ENCODE data around the gene NELL2.

NELL2 gene

GRCh38 chr12:44833561-44833960 is 42.6 kb downstream of the NELL2 start:
- H4K12ac ChIP-seq (ENCODE audit: low read depth, low read length), result no peak overlapping the region
- H3K4me1 ChIP-seq (ENCODE audit: control insufficient read depth in 1 of 2, insufficient read depth in 2 of 2, low read length in 2 of 2), result no peaks in the 10 kb centered on the region
- H3K79me1 ChIP-seq (ENCODE audit: low read length), result no peaks in the 10 kb centered on the region
- H3K36me3 ChIP-seq (ENCODE audit: control insufficient read depth in 1 of 2, insufficient read depth in 2 of 2, low read length in 2 of 2), result no peaks in the 10 kb centered on the region
- H3K18ac ChIP-seq (ENCODE audit: low read length), result no peak overlapping the region
- H3K4me3 ChIP-seq (ENCODE audit: low read depth, low read length), result no peak overlapping the region
- H3K27ac ChIP-seq (ENCODE audit: low read depth, low read length), result no peak overlapping the region
- H3K14ac ChIP-seq (ENCODE audit: low read length), result no peak overlapping the region
- WGBS (ENCODE audit: extremely low coverage, insufficient coverage, insufficient read length), result no CpG with 5 or more reads among the region's 5 CpGs
- no peak overlapping the region for H2BK120ac ChIP-seq (ENCODE audit: insufficient read depth, low read length, poor library complexity)
- H4K8ac ChIP-seq (ENCODE audit: low read depth, low read length), result no peak overlapping the region
- H2AFZ ChIP-seq (ENCODE audit: insufficient read depth, low read length, poor library complexity), result no peak overlapping the region
- no peak overlapping the region for H3K4ac ChIP-seq (ENCODE audit: low read depth, low read length)
- no peak overlapping the region for H3K4me2 ChIP-seq (ENCODE audit: low read length)
- H3K9ac ChIP-seq (ENCODE audit: low read length), result no peak overlapping the region
- H2BK5ac ChIP-seq (ENCODE audit: low read depth, low read length, poor library complexity), result no peak overlapping the region
- no peak overlapping the region for H3K23ac ChIP-seq (ENCODE audit: low read length)
- no peak overlapping the region for H2BK12ac ChIP-seq (ENCODE audit: low read length)
- DNase-seq, result no peak
- no peak overlapping the region for H4K91ac ChIP-seq (ENCODE audit: low read depth, low read length)
- no peaks in the 10 kb centered on the region for H3K27me3 ChIP-seq (ENCODE audit: insufficient read depth, low read length)
- no peaks in the 10 kb centered on the region for H3K9me3 ChIP-seq (ENCODE audit: insufficient read depth, low read depth, low read length)
- H3K79me2 ChIP-seq (ENCODE audit: control insufficient read depth, insufficient read depth, low read length, poor library complexity), result no peaks in the 10 kb centered on the region
- no peak overlapping the region for H2AK5ac ChIP-seq (ENCODE audit: low read length)

DNA sequence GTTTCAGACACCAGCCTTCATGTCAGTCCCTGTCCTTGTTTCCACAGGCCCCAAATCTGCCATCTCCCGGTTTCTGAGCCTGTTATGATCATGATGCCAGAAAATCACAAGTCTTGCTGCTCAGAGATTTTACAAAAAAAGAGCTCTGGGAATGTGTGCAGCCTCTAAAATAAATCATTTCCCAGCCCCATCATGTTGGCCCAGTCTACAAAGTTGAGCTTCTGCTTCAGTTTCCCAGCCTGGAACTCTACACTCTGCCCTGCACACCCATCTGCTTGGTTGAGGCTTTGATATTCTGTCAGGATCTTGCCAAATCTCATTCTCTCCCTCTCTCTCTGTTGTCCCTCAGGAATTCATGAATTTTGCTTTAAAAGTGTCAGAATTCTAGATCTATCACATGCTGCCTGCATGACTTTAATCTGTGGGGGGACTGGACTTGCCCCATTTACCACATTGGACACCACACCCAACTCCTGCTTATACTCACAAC is 45.5 kb downstream of the NELL2 start:
- Histone ChIP-seq H3K9ac (ENCODE audit: low read length) (no peak overlapping the region), H2BK120ac (ENCODE audit: insufficient read depth, low read length, poor library complexity) (no peak overlapping the region), H2BK5ac (ENCODE audit: low read depth, low read length, poor library complexity) (no peak overlapping the region), H3K4me1 (ENCODE audit: control insufficient read depth in 1 of 2, insufficient read depth in 2 of 2, low read length in 2 of 2) (no peaks in the 10 kb centered on the region), H3K4ac (ENCODE audit: low read depth, low read length) (no peak overlapping the region), H3K79me2 (ENCODE audit: control insufficient read depth, insufficient read depth, low read length, poor library complexity) (no peaks in the 10 kb centered on the region), H2AK5ac (ENCODE audit: low read length) (no peak overlapping the region), H4K8ac (ENCODE audit: low read depth, low read length) (no peak overlapping the region), H3K18ac (ENCODE audit: low read length) (no peak overlapping the region), H3K79me1 (ENCODE audit: low read length) (no peaks in the 10 kb centered on the region), H3K4me2 (ENCODE audit: low read length) (no peak overlapping the region), H2AFZ (ENCODE audit: insufficient read depth, low read length, poor library complexity) (no peak overlapping the region), H3K36me3 (ENCODE audit: control insufficient read depth in 1 of 2, insufficient read depth in 2 of 2, low read length in 2 of 2) (no peaks in the 10 kb centered on the region), H4K12ac (ENCODE audit: low read depth, low read length) (no peak overlapping the region), H3K23ac (ENCODE audit: low read length) (no peak overlapping the region), H3K9me3 (ENCODE audit: insufficient read depth, low read depth, low read length) (no peaks in the 10 kb centered on the region), H3K27me3 (ENCODE audit: insufficient read depth, low read length) (no peaks in the 10 kb centered on the region), H3K27ac (ENCODE audit: low read depth, low read length) (no peak overlapping the region), H4K91ac (ENCODE audit: low read depth, low read length) (no peak overlapping the region), H3K14ac (ENCODE audit: low read length) (no peak overlapping the region), H2BK12ac (ENCODE audit: low read length) (no peak overlapping the region), H3K4me3 (ENCODE audit: low read depth, low read length) (no peak overlapping the region)
- DNase-seq, result no peak
- WGBS (ENCODE audit: extremely low coverage, insufficient coverage, insufficient read length), result no CpG with 5 or more reads among the region's 1 CpG

- no peaks in the 10 kb centered on the region for H3K79me1 ChIP-seq (ENCODE audit: low read length)
- H3K27me3 ChIP-seq (ENCODE audit: insufficient read depth, low read length), result no peaks in the 10 kb centered on the region
- H2AK5ac ChIP-seq (ENCODE audit: low read length), result no peak overlapping the region
- no peak overlapping the region for H3K23ac ChIP-seq (ENCODE audit: low read length)
- no peak overlapping the region for H3K9ac ChIP-seq (ENCODE audit: low read length)
- no CpG with 5 or more reads among the region's 1 CpG for WGBS (ENCODE audit: extremely low coverage, insufficient coverage, insufficient read length)
- no peak overlapping the region for H3K4ac ChIP-seq (ENCODE audit: low read depth, low read length)
- no peak overlapping the region for H4K12ac ChIP-seq (ENCODE audit: low read depth, low read length)
- no peak overlapping the region for H2BK5ac ChIP-seq (ENCODE audit: low read depth, low read length, poor library complexity)
- no peak overlapping the region for H3K14ac ChIP-seq (ENCODE audit: low read length)
- DNase-seq, result no peak
- no peak overlapping the region for H4K8ac ChIP-seq (ENCODE audit: low read depth, low read length)
- H4K91ac ChIP-seq (ENCODE audit: low read depth, low read length), result no peak overlapping the region
- H2BK120ac ChIP-seq (ENCODE audit: insufficient read depth, low read length, poor library complexity), result no peak overlapping the region
- H3K79me2 ChIP-seq (ENCODE audit: control insufficient read depth, insufficient read depth, low read length, poor library complexity), result no peaks in the 10 kb centered on the region
- H3K36me3 ChIP-seq (ENCODE audit: control insufficient read depth in 1 of 2, insufficient read depth in 2 of 2, low read length in 2 of 2), result no peaks in the 10 kb centered on the region
- no peak overlapping the region for H2AFZ ChIP-seq (ENCODE audit: insufficient read depth, low read length, poor library complexity)
- no peak overlapping the region for H3K4me3 ChIP-seq (ENCODE audit: low read depth, low read length)
- H3K4me1 ChIP-seq (ENCODE audit: control insufficient read depth in 1 of 2, insufficient read depth in 2 of 2, low read length in 2 of 2), result no peaks in the 10 kb centered on the region
- H3K27ac ChIP-seq (ENCODE audit: low read depth, low read length), result no peak overlapping the region
- no peaks in the 10 kb centered on the region for H3K9me3 ChIP-seq (ENCODE audit: insufficient read depth, low read depth, low read length)
- no peak overlapping the region for H3K4me2 ChIP-seq (ENCODE audit: low read length)
- H3K18ac ChIP-seq (ENCODE audit: low read length), result no peak overlapping the region
- no peak overlapping the region for H2BK12ac ChIP-seq (ENCODE audit: low read length)
Measured at GRCh38 chr12:44829045-44829444, 47.1 kb downstream of the NELL2 start.

- 95% methylated on average over 1 of the region's 3 CpGs for WGBS (ENCODE audit: extremely low coverage, insufficient coverage, insufficient read length)
- Histone ChIP-seq H2AFZ (ENCODE audit: insufficient read depth, low read length, poor library complexity) (no peak overlapping the region), H3K14ac (ENCODE audit: low read length) (no peak overlapping the region), H4K12ac (ENCODE audit: low read depth, low read length) (no peak overlapping the region), H3K4ac (ENCODE audit: low read depth, low read length) (no peak overlapping the region), H4K8ac (ENCODE audit: low read depth, low read length) (no peak overlapping the region), H3K18ac (ENCODE audit: low read length) (no peak overlapping the region), H3K9me3 (ENCODE audit: insufficient read depth, low read depth, low read length) (no peaks in the 10 kb centered on the region), H2BK5ac (ENCODE audit: low read depth, low read length, poor library complexity) (no peak overlapping the region), H3K36me3 (ENCODE audit: control insufficient read depth in 1 of 2, insufficient read depth in 2 of 2, low read length in 2 of 2) (no peaks in the 10 kb centered on the region), H2BK120ac (ENCODE audit: insufficient read depth, low read length, poor library complexity) (no peak overlapping the region), H3K79me2 (ENCODE audit: control insufficient read depth, insufficient read depth, low read length, poor library complexity) (no peaks in the 10 kb centered on the region), H4K91ac (ENCODE audit: low read depth, low read length) (no peak overlapping the region), H3K9ac (ENCODE audit: low read length) (no peak overlapping the region), H3K79me1 (ENCODE audit: low read length) (no peaks in the 10 kb centered on the region), H2BK12ac (ENCODE audit: low read length) (no peak overlapping the region), H3K4me3 (ENCODE audit: low read depth, low read length) (no peak overlapping the region), H3K23ac (ENCODE audit: low read length) (no peak overlapping the region), H3K27me3 (ENCODE audit: insufficient read depth, low read length) (no peaks in the 10 kb centered on the region), H3K27ac (ENCODE audit: low read depth, low read length) (no peak overlapping the region), H3K4me2 (ENCODE audit: low read length) (no peak overlapping the region), H2AK5ac (ENCODE audit: low read length) (no peak overlapping the region), H3K4me1 (ENCODE audit: control insufficient read depth in 1 of 2, insufficient read depth in 2 of 2, low read length in 2 of 2) (no peaks in the 10 kb centered on the region)
- no peak for DNase-seq
Measured at GRCh38 chr12:44827832-44828438, 48.2 kb downstream of the NELL2 start.

Measured in trophoblast cell (in vitro differentiated cells and primary cell).